ENCODE measurements around the gene GDF3. TPM values are rescaled to one million over a fixed set of nuclear protein-coding genes. Genes with fewer than 3 reads are reported as not detected.

Gene GDF3
- total and polyA plus RNA-seq, 9 donors = 0.23 to 1.0 (median 0.30) TPM; not detected in 3

GRCh38 chr12:7661741-7662140 is 33.8 kb downstream of the GDF3 start:
- Histone ChIP-seq H3K4me3 (no peak overlapping the region), H3K9me3 (no peaks in the 10 kb centered on the region), H3K27ac (no peak overlapping the region), H3K36me3 (no peaks in the 10 kb centered on the region), H3K4me1 (ENCODE audit: insufficient read depth) (no peaks in the 10 kb centered on the region), H3K27me3 (no peaks in the 10 kb centered on the region)
- TF ChIP-seq CTCF (IDR thresholded peaks at IDR 0.05) = no peak
- no peak for TF ChIP-seq POLR2A (IDR thresholded peaks at IDR 0.05)
- TF ChIP-seq EP300 (IDR thresholded peaks at IDR 0.05) = no peak
- DNase-seq = no peak
- intact Hi-C loops (cut with DNase I) = no loop called here
- WGBS, 3 donors = 71 to 79% (median 71%) methylated on average over 5 of the region's 5 CpGs

GRCh38 chr12:7656121-7656520 is 39.5 kb downstream of the GDF3 start:
- H3K9me3 ChIP-seq = no peaks in the 10 kb centered on the region
- no peak for DNase-seq
- no peak overlapping the region for H3K4me3 ChIP-seq
- no peaks in the 10 kb centered on the region for H3K36me3 ChIP-seq
- H3K27me3 ChIP-seq = no peaks in the 10 kb centered on the region
- 77 to 85% (median 80%) methylated on average over 5 of the region's 5 CpGs for WGBS, 3 donors
- no peak overlapping the region for H3K27ac ChIP-seq
- intact Hi-C loops (cut with DNase I) = no loop called here
- H3K4me1 ChIP-seq (ENCODE audit: insufficient read depth) = no peaks in the 10 kb centered on the region
- TF ChIP-seq EP300 (IDR thresholded peaks at IDR 0.05) (no peak), POLR2A (IDR thresholded peaks at IDR 0.05) (no peak), CTCF (IDR thresholded peaks at IDR 0.05) (no peak)

DNA sequence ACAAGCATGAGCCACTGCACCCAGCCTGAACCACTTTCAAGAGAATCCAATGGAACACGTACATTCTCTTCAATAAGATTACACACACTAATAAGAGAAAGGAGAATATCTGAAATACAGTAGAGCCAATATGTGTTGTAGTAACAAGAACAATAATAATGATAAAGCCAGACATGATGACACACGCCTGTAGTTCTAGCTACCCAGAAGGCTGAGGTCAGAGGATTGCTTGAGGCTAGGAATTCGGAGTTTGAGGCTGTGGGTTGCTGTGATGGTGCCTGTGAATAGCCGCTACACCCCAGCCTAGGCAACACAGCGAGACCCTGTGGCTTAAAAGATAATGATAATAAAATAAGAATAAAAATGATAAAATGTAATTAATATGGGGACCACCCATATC is 45.5 kb downstream of the GDF3 start:
- WGBS, 3 donors = 73 to 85% (median 75%) methylated on average over 5 of the region's 5 CpGs
- Histone ChIP-seq H3K27me3 (no peaks in the 10 kb centered on the region), H3K4me3 (no peak overlapping the region), H3K4me1 (ENCODE audit: insufficient read depth) (no peaks in the 10 kb centered on the region), H3K9me3 (no peaks in the 10 kb centered on the region), H3K36me3 (no peaks in the 10 kb centered on the region), H3K27ac (no peak overlapping the region)
- no peak for DNase-seq
- TF ChIP-seq CTCF (IDR thresholded peaks at IDR 0.05) (no peak), EP300 (IDR thresholded peaks at IDR 0.05) (no peak)
- intact Hi-C loops (cut with DNase I) = no loop called here

GRCh38 chr12:7647071-7647470 is 48.5 kb downstream of the GDF3 start:
- Histone ChIP-seq H3K36me3 (no peaks in the 10 kb centered on the region), H3K27ac (no peak overlapping the region), H3K4me3 (no peak overlapping the region), H3K4me1 (ENCODE audit: insufficient read depth) (no peaks in the 10 kb centered on the region), H3K27me3 (no peaks in the 10 kb centered on the region), H3K9me3 (no peaks in the 10 kb centered on the region)
- intact Hi-C loops (cut with DNase I) = no loop called here
- 0 to 14% (median 2%) methylated on average over 1 of the region's 1 CpG for WGBS, 3 donors
- TF ChIP-seq CTCF (IDR thresholded peaks at IDR 0.05) (no peak), POLR2A (IDR thresholded peaks at IDR 0.05) (no peak), EP300 (IDR thresholded peaks at IDR 0.05) (no peak)
- DNase-seq = no peak

GRCh38 chr12:7646178-7646475 is 49.4 kb downstream of the GDF3 start:
- DNase-seq = no peak
- Histone ChIP-seq H3K36me3 (no peaks in the 10 kb centered on the region), H3K27me3 (no peaks in the 10 kb centered on the region), H3K9me3 (no peaks in the 10 kb centered on the region), H3K27ac (no peak overlapping the region), H3K4me1 (ENCODE audit: insufficient read depth) (no peaks in the 10 kb centered on the region), H3K4me3 (no peak overlapping the region)
- intact Hi-C loops (cut with DNase I) = no loop called here
- WGBS, 3 donors = 63 to 72% (median 72%) methylated on average over 3 of the region's 3 CpGs
- TF ChIP-seq POLR2A (IDR thresholded peaks at IDR 0.05) (no peak), CTCF (IDR thresholded peaks at IDR 0.05) (no peak), EP300 (IDR thresholded peaks at IDR 0.05) (no peak)

Data from ovary (tissue), 9 donors.